ENCODE results near the gene ATP8A2. TPM values are rescaled to one million over a fixed set of nuclear protein-coding genes. Genes with fewer than 3 reads are reported as not detected.

ATP8A2 gene
- total RNA-seq, 2 donors from 2014 or later, result 0.41 to 1.6 TPM

GRCh38 chr13:26074706-26075105, 702.9 kb downstream of the ATP8A2 start:
- ATAC-seq (ENCODE audit: insufficient number of reproducible peaks, low FRiP score, low read depth) (no peak), DNase-seq (ENCODE audit: low spot score) (no peak)
- Histone ChIP-seq H3K4me3 (no peak overlapping the region), H3K4me1 (ENCODE audit: control insufficient read depth in 1 of 2, low read depth in 2 of 2) (no peaks in the 10 kb centered on the region), H3K9me3 (no peaks in the 10 kb centered on the region), H3K27me3 (replicated peaks; ENCODE audit: insufficient read depth) (no peaks in the 10 kb centered on the region), H3K27ac (no peak overlapping the region), H3K36me3 (no peaks in the 10 kb centered on the region)
- no peak for TF ChIP-seq CTCF (IDR thresholded peaks at IDR 0.05)

Other genes with a start within 250 kb of the ATP8A2 start
- not detected for gene AMER2, start 199.7 kb upstream of the ATP8A2 start, total RNA-seq
- 10 to 100 TPM; 13.8 to 28.9 TPM for gene MTMR6, start 84.5 kb upstream of the ATP8A2 start, total RNA-seq
- 10 to 100 TPM; 43.9 to 65.0 TPM for gene NUP58, start 70.3 kb upstream of the ATP8A2 start, total RNA-seq